Stimulated activated CD4-positive, alpha-beta T cell treated with anti-CD3 and anti-CD28 coated beads, Interleukin-12 subunit alpha, Interleukin-12 subunit beta, amount 100 ng/mL, for 48 hours (primary cell): ENCODE results near the gene ABCG8.

Experiments
- DNase-seq, 3 donors: peaks; one replicate each; pipeline ENCODE4 v3.0.0-alpha.2; 2020; ENCODE audit warnings: low read depth in 2 of 3, low spot score in 1 of 3

ABCG8 gene

GRCh38 chr2:43838560-43839267, at the start of gene ABCG8, which contains the start of gene ABCG5:
TSS of gene ABCG8 (plus strand) at chr2:43838971. CDS start at chr2:43839054, 83 bp downstream.
TSS of gene ABCG5 (minus strand) at chr2:43838839. CDS start at chr2:43838679, 160 bp downstream.
- no peak for DNase-seq

GRCh38 chr2:43790147-43790546, 48.6 kb upstream of the ABCG8 start:
- DNase-seq = no peak

- no peak for DNase-seq
Measured at GRCh38 chr2:43791035-43791765, 47.6 kb upstream of the ABCG8 start.

- no peak for DNase-seq
Measured at GRCh38 chr2:43792653-43793052, 46.1 kb upstream of the ABCG8 start.

GRCh38 chr2:43794956-43795355, 43.8 kb upstream of the ABCG8 start:
- no peak for DNase-seq

- no peak for DNase-seq
Measured at GRCh38 chr2:43796206-43796605, 42.6 kb upstream of the ABCG8 start.

- no peak for DNase-seq
Measured at GRCh38 chr2:43798300-43798699, 40.5 kb upstream of the ABCG8 start.

GRCh38 chr2:43800894-43801293, 37.9 kb upstream of the ABCG8 start:
- DNase-seq = no peak

- no peak for DNase-seq
Measured at GRCh38 chr2:43802135-43802534, 36.6 kb upstream of the ABCG8 start.

- no peak for DNase-seq
Measured at GRCh38 chr2:43803113-43803512, 35.7 kb upstream of the ABCG8 start.

GRCh38 chr2:43806719-43807031, 32.1 kb upstream of the ABCG8 start:
- no peak for DNase-seq

GRCh38 chr2:43810452-43810851, 28.3 kb upstream of the ABCG8 start:
- no peak for DNase-seq

- no peak for DNase-seq
Measured at GRCh38 chr2:43810888-43811287, 27.9 kb upstream of the ABCG8 start.

- no peak for DNase-seq
Measured at GRCh38 chr2:43812006-43812405, 26.8 kb upstream of the ABCG8 start.

GRCh38 chr2:43812947-43813346, 25.8 kb upstream of the ABCG8 start:
- no peak for DNase-seq

- no peak for DNase-seq
Measured at GRCh38 chr2:43814711-43815110, 24.1 kb upstream of the ABCG8 start.

GRCh38 chr2:43818761-43819160, 20.0 kb upstream of the ABCG8 start:
- DNase-seq = no peak

GRCh38 chr2:43819491-43820163, 19.1 kb upstream of the ABCG8 start:
- no peak for DNase-seq

- no peak for DNase-seq
Measured at GRCh38 chr2:43822839-43823238, 15.9 kb upstream of the ABCG8 start.

GRCh38 chr2:43823751-43824150, 15.0 kb upstream of the ABCG8 start:
- DNase-seq = no peak

- no peak for DNase-seq
Measured at GRCh38 chr2:43824512-43824911, 14.3 kb upstream of the ABCG8 start.

- DNase-seq = no peak
Measured at GRCh38 chr2:43824951-43825493, 13.7 kb upstream of the ABCG8 start.
